Right lobe of liver (tissue), 6 donors: ENCODE measurements around the gene CACNB2. TPM values are rescaled to one million over a fixed set of nuclear protein-coding genes. Genes with fewer than 3 reads are reported as not detected.
A peak's percentile ranks its signal among the peaks of the same experiment; 100 is the strongest.

Experiments
- ATAC-seq, 4 donors: fragments of 200-7000 bp; cut with Tn5 transposase; one replicate each; pipeline ENCODE4 v1.9.1; 2020; ENCODE audit warnings: mild to moderate bottlenecking in 4 of 4, moderate library complexity in 4 of 4
- DNase-seq, 3 donors: peaks; one replicate each; pipeline ENCODE4 v3.0.0-alpha.2; 2020
- H3K27ac ChIP-seq, 3 donors: fragments of 200-600 bp; one replicate each; pipeline ENCODE4 v1.8.0; 2022
- H3K27me3 ChIP-seq, 2 donors: fragments of 200-600 bp; one replicate each; pipeline ENCODE4 v1.8.0; 2022
- H3K36me3 ChIP-seq, 4 donors: fragments of 200-600 bp; sonication (generic) in 1 of 4; one replicate each; pipeline versions ENCODE4 v1.5.1 to v1.8.0; 2017 to 2022; ENCODE audit warnings: control low read depth in 1 of 4
- H3K4me1 ChIP-seq, 4 donors: fragments of 200-600 bp; sonication (generic) in 1 of 4; one replicate each; pipeline versions ENCODE4 v1.5.1 to v1.8.0; 2017 to 2022; ENCODE audit warnings: control low read depth in 1 of 4
- H3K4me3 ChIP-seq, 3 donors: fragments of 200-600 bp; one replicate each; pipeline ENCODE4 v1.8.0; 2022
- H3K9me3 ChIP-seq, 4 donors: fragments of 200-600 bp; sonication (generic) in 1 of 4; one replicate each; pipeline versions ENCODE4 v1.5.1 to v1.8.0; 2017 to 2022; ENCODE audit warnings: control low read depth in 1 of 4
- POLR2A ChIP-seq: fragments of 450-650 bp; IDR thresholded peaks from one replicate; pipeline ENCODE4 v1.6.1; 2017; ENCODE audit warnings: antibody characterized with exemption, mild to moderate bottlenecking
- WGBS: methylation state at CpG from one replicate; pipeline ENCODE4 v1.1.6; 2018; ENCODE audit warnings: low coverage, low lambda C conversion rate; ENCODE audit not compliant: insufficient coverage; ENCODE audit errors: missing lambda C conversion rate; 5-methylcytosine and 5-hydroxymethylcytosine counted together
- intact Hi-C, 2 donors: fragments of 100-400 bp; cut with DNase I; formaldehyde crosslinking; loops; one replicate each; pipeline versions ENCODE4 v1.11.2 to v1.14.1; 2022
- total RNA-seq, 6 experiments: library from RNA; depleted of rRNA in 2 of 6; stranded (reverse); fragments of >200 nt in 2 of 6; fragmentation: NEBNext Ultra II Directional in 3 of 6; extraction: Animal tissue kit (Norgen Biotek cat#: 25700) in 3 of 6; gene quantifications; one replicate each; pipeline versions ENCODE4 v1.1.0 to v1.2.4, GENCODE V29; 2016 to 2023
- TF ChIP-seq, protein P1 (sequence below), 4 donors: fragments of 200-600 bp in 3 of 4; fragments of 450-650 bp in 1 of 4; IDR thresholded peaks; one replicate each; pipeline versions ENCODE4 v1.5.1 to v1.8.0; 2016 to 2022; ENCODE audit warnings: antibody characterized with exemption in 4 of 4, mild to moderate bottlenecking in 2 of 4
- donor health status: DM: no; HTN: yes; CAD: no.
- donor health status: DM: no; HTN: no; CAD: no.
- donor health status: DM: no; HTN: no; CAD: no.
- donor health status: DM: no; HTN: yes; CAD: no.
- donor health status: DM: no; HTN: yes; CAD: no.

The CACNB2 gene
- total RNA-seq, 6 experiments from 2014 or later, result 0.12 to 1.8 (median 1.0) TPM; not detected in 1

DNA sequence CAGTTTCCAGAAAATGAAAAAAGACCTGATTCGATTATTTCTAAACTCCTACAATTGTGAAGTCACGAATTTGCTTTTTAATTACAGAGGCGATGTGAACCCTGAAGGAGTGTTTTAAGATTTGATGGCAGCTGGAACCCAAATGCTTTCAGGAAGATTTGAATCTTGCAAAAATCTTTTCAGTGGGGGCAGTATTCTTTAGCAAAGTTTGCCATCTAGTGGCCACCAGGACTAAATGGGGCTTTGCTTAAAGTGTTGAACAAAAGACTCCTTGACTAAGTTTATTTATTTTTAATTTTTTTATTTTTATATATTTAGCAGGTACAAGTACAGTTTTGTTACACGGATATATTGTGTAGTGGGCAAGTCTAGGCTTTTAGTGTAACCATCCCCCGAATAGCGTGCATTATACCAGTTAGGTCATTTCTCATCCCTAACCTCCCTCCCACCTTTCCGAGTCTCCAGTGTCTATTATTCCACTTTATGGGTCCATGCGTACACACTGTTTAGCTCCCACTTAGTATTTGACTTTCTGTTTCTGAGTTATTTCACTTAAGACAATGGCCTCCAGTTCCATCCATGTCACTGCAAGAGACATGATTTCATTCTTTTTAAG, 98.8 kb downstream of the CACNB2 start:
- H3K36me3 ChIP-seq, result no peaks in the 10 kb centered on the region
- H3K4me3 ChIP-seq, result no peak overlapping the region
- H3K27me3 ChIP-seq, result no peaks in the 10 kb centered on the region
- 38% methylated on average over 8 of the region's 8 CpGs for WGBS
- no peaks in the 10 kb centered on the region for H3K4me1 ChIP-seq
- no peak overlapping the region for H3K27ac ChIP-seq
- DNase-seq (no peak), ATAC-seq (peak; percentile 36 to 71 (median 64))
- no peak for TF ChIP-seq POLR2A
- TF ChIP-seq, protein P1, sequence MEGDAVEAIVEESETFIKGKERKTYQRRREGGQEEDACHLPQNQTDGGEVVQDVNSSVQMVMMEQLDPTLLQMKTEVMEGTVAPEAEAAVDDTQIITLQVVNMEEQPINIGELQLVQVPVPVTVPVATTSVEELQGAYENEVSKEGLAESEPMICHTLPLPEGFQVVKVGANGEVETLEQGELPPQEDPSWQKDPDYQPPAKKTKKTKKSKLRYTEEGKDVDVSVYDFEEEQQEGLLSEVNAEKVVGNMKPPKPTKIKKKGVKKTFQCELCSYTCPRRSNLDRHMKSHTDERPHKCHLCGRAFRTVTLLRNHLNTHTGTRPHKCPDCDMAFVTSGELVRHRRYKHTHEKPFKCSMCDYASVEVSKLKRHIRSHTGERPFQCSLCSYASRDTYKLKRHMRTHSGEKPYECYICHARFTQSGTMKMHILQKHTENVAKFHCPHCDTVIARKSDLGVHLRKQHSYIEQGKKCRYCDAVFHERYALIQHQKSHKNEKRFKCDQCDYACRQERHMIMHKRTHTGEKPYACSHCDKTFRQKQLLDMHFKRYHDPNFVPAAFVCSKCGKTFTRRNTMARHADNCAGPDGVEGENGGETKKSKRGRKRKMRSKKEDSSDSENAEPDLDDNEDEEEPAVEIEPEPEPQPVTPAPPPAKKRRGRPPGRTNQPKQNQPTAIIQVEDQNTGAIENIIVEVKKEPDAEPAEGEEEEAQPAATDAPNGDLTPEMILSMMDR (IDR thresholded peaks at IDR 0.05), result peak; percentile 45 to 77 (median 72)
- intact Hi-C loops, result no loop called here
- no peaks in the 10 kb centered on the region for H3K9me3 ChIP-seq

GRCh38 chr10:18240185-18240882, 100.1 kb downstream of the CACNB2 start:
- no peak overlapping the region for H3K27ac ChIP-seq
- H3K36me3 ChIP-seq, result no peaks in the 10 kb centered on the region
- H3K27me3 ChIP-seq, result no peaks in the 10 kb centered on the region
- H3K4me1 ChIP-seq, result no peaks in the 10 kb centered on the region
- 63% methylated on average over 12 of the region's 12 CpGs for WGBS
- intact Hi-C loops, result no loop called here
- TF ChIP-seq POLR2A, result no peak
- H3K9me3 ChIP-seq, result no peaks in the 10 kb centered on the region
- DNase-seq (no peak), ATAC-seq (peak in 3 of 4 donors; percentile 20 to 38 (median 37))
- H3K4me3 ChIP-seq, result no peak overlapping the region

DNA sequence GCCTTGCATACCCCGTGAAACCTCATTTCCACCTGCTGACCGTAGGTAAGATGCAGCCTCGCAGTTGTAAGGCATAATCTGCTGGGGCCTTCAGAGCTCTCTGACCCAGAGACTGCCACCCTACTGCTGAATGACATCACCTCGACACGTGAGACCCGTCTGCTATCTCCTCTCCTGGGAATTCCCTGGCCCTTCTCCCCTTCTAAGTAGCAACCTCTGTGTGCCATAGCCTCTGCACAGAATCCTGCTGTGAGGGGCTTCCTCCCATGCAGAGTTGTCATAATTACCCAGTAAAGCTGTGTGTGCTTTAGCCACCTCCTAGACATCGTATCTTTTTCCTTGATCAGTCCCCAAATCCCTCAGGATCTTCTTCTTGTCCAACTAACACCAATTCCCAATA, 106.7 kb downstream of the CACNB2 start:
- no peak for TF ChIP-seq POLR2A
- TF ChIP-seq, protein P1 (IDR thresholded peaks at IDR 0.05), result no peak
- Histone ChIP-seq H3K9me3 (no peaks in the 10 kb centered on the region), H3K36me3 (no peaks in the 10 kb centered on the region), H3K27me3 (no peaks in the 10 kb centered on the region), H3K4me3 (no peak overlapping the region), H3K4me1 (no peaks in the 10 kb centered on the region), H3K27ac (no peak overlapping the region)
- intact Hi-C loops, result no loop called here
- no peak for ATAC-seq
- DNase-seq, result no peak
- 52% methylated on average over 5 of the region's 7 CpGs for WGBS

DNA sequence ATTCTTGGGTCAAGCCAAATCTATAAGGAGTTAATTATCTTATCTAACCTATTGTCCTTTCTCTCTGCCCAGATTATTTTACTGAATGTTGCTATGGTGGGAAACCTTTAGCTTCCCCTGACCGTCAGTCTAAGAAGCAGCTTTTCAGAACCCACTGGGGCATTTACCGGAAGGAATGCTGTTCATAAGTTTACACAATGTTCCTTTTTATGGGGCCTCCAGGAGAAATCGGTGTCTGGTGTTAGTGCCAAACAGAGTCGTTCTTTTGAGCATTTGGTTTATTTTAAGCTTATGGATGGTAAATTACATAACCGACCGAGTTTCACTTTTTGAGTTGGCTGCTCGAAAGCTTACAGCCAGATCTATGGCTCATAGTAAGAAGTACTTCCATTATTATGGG, 111.9 kb downstream of the CACNB2 start:
- TF ChIP-seq, protein P1 (IDR thresholded peaks at IDR 0.05), result no peak
- no peak for TF ChIP-seq POLR2A

DNA sequence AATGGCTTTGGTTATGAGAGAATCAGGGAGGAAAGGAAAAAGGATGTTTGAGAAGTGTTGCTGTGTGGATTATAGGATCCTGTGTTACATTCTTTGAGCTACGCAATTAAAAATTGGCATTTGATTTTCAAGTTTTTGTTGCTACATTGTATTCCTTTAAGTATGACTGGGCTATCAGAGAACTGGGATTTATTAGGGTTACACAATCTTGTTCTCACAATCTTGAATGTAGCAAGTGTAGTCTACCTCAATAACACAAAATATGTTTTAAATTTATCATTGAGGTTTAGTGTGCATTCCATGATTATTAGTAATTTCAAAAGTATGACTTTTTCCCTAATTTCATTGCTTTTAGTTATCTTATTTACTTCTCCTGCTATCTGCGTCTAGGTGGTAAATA, 113.9 kb downstream of the CACNB2 start:
- no peaks in the 10 kb centered on the region for H3K9me3 ChIP-seq
- peaks cover 0 to 11% (median 3%) of the 10 kb centered on the region in 4 donors for H3K4me1 ChIP-seq
- H3K4me3 ChIP-seq, result no peak overlapping the region
- DNase-seq (no peak), ATAC-seq (no peak)
- TF ChIP-seq, protein P1 (IDR thresholded peaks at IDR 0.05), result no peak
- TF ChIP-seq POLR2A, result no peak
- 65% methylated on average over 2 of the region's 2 CpGs for WGBS
- intact Hi-C loops, result no loop called here
- no peaks in the 10 kb centered on the region for H3K27me3 ChIP-seq
- H3K27ac ChIP-seq, result no peak overlapping the region
- H3K36me3 ChIP-seq, result no peaks in the 10 kb centered on the region

More for the DNA sequence above, 111.9 kb downstream of the CACNB2 start:
- DNase-seq (no peak), ATAC-seq (no peak)
- WGBS, result 67% methylated on average over 7 of the region's 7 CpGs
- Histone ChIP-seq H3K36me3 (no peaks in the 10 kb centered on the region), H3K4me1 (peaks cover 0 to 11% (median 3%) of the 10 kb centered on the region in 4 donors), H3K9me3 (no peaks in the 10 kb centered on the region), H3K27me3 (no peaks in the 10 kb centered on the region), H3K27ac (no peak overlapping the region), H3K4me3 (no peak overlapping the region)
- intact Hi-C loops, result no loop called here
